HepG2 (cell line): ENCODE measurements around the gene OGFOD3. TPM values are rescaled to one million over a fixed set of nuclear protein-coding genes. Genes with fewer than 3 reads are reported as not detected.

ENCODE experiments used
- ADNP ChIP-seq: sonication (generic); formaldehyde crosslinking; IDR thresholded peaks from 2 replicates; pipeline ENCODE4 v1.4.0; 2020; ENCODE audit warnings: missing genetic modification reagents
- ATRX ChIP-seq: sonication (generic); formaldehyde crosslinking; IDR thresholded peaks from 2 replicates; pipeline ENCODE4 v1.4.0; 2020; ENCODE audit warnings: missing genetic modification reagents, borderline replicate concordance
- FOXM1 ChIP-seq: sonication (generic); formaldehyde crosslinking; IDR thresholded peaks from 2 replicates; pipeline ENCODE4 v1.5.0; 2020; ENCODE audit warnings: missing genetic modification reagents
- HNF4G ChIP-seq, 2 experiments: sonication (generic) in 1 of 2; formaldehyde crosslinking in 1 of 2; IDR thresholded peaks; 2 replicates each; pipeline versions ENCODE4 v1.4.0 to v1.6.1; 2011 to 2020; ENCODE audit warnings: borderline replicate concordance in 2 of 2, low read depth in 2 of 2, mild to moderate bottlenecking in 2 of 2, low read length in 1 of 2, missing genetic modification reagents in 1 of 2, moderate library complexity in 1 of 2
- JUN ChIP-seq: sonication (generic); formaldehyde crosslinking; IDR thresholded peaks from 2 replicates; pipeline ENCODE4 v1.4.0; 2020; ENCODE audit warnings: mild to moderate bottlenecking, missing genetic modification reagents
- MZF1 ChIP-seq: sonication (generic); formaldehyde crosslinking; IDR thresholded peaks from 2 replicates; pipeline ENCODE4 v1.8.1; 2023; ENCODE audit warnings: mild to moderate bottlenecking, missing genetic modification reagents, borderline replicate concordance
- SNAI1 ChIP-seq: sonication (generic); formaldehyde crosslinking; IDR thresholded peaks from 2 replicates; pipeline ENCODE4 v1.5.0; 2020; ENCODE audit warnings: mild to moderate bottlenecking, missing genetic modification reagents, borderline replicate concordance
- U2AF1 ChIP-seq: fragments of 200-400 bp; formaldehyde crosslinking; optimal IDR thresholded peaks from 2 replicates; pipeline ENCODE3; 2017; ENCODE audit warnings: mild to moderate bottlenecking, low read depth, low read length
- U2AF2 ChIP-seq: fragments of 200-400 bp; formaldehyde crosslinking; IDR thresholded peaks from 2 replicates; pipeline ENCODE4 v1.6.1; 2017; ENCODE audit warnings: low read depth, mild to moderate bottlenecking, low read length
- XBP1 ChIP-seq: sonication (generic); formaldehyde crosslinking; IDR thresholded peaks from 2 replicates; pipeline ENCODE4 v1.5.0; 2020; ENCODE audit warnings: missing genetic modification reagents
- ZBTB7B ChIP-seq: sonication (generic); formaldehyde crosslinking; IDR thresholded peaks from 2 replicates; pipeline ENCODE4 v1.4.0; 2020; ENCODE audit warnings: missing genetic modification reagents
- ZFYVE20 ChIP-seq: sonication (generic); formaldehyde crosslinking; IDR thresholded peaks from 2 replicates; pipeline ENCODE4 v1.8.0; 2023; ENCODE audit warnings: low read depth, mild to moderate bottlenecking, moderate library complexity, missing genetic modification reagents, borderline replicate concordance
- ZKSCAN5 ChIP-seq: sonication (generic); formaldehyde crosslinking; IDR thresholded peaks from 2 replicates; pipeline ENCODE4 v1.5.1; 2020; ENCODE audit warnings: mild to moderate bottlenecking, missing genetic modification reagents
- ZNF451 ChIP-seq: sonication (generic); formaldehyde crosslinking; IDR thresholded peaks from 2 replicates; pipeline ENCODE4 v1.5.0; 2020; ENCODE audit warnings: mild to moderate bottlenecking, missing genetic modification reagents
- polyA plus RNA-seq, 8 experiments: library from polyadenylated mRNA; depleted of rRNA in 3 of 8; stranded (reverse) in 7 of 8; unstranded in 1 of 8; fragments of >200 nt; fragmentation: Illumina TruSeq in 4 of 8; extraction: Trizol in 4 of 8; gene quantifications; 2 replicates each; pipeline versions ENCODE4 v1.2.1 to v1.2.3, GENCODE V29; 2011 to 2016; ENCODE audit warnings: low read depth in 4 of 8, missing spikeins in 1 of 8, mixed read lengths in 1 of 8; ENCODE audit not compliant: insufficient read depth in 1 of 8
- total RNA-seq, 5 experiments: library from RNA; depleted of rRNA; stranded (reverse); fragments of >200 nt; fragmentation: Illumina TruSeq; extraction: Trizol; gene quantifications; 2 replicates each; pipeline ENCODE4 v1.2.3, GENCODE V29; 2016; ENCODE audit warnings: low read depth in 1 of 5
- TF ChIP-seq, protein P1 (sequence below): fragments of 450-650 bp; IDR thresholded peaks from 2 replicates; pipeline ENCODE4 v1.6.1; 2017; ENCODE audit warnings: mild to moderate bottlenecking
- TF ChIP-seq, protein P2 (sequence below): sonication (generic); formaldehyde crosslinking; conservative IDR thresholded peaks from 2 replicates; pipeline ENCODE4 v1.8.0; 2022; ENCODE audit warnings: low read depth, missing genetic modification reagents
- TF ChIP-seq, protein P3 (sequence below): sonication (generic); formaldehyde crosslinking; IDR thresholded peaks from 2 replicates; pipeline ENCODE4 v1.4.0; 2020; ENCODE audit warnings: missing genetic modification reagents
- TF ChIP-seq, protein P4 (sequence below): conservative IDR thresholded peaks from 2 replicates; pipeline ENCODE4 v1.6.1; 2018; ENCODE audit warnings: missing genetic modification reagents
- TF ChIP-seq, protein P5 (sequence below): sonication (generic); formaldehyde crosslinking; IDR thresholded peaks from 2 replicates; pipeline ENCODE4 v1.9.0; 2022; ENCODE audit warnings: low read depth, missing genetic modification reagents

Gene OGFOD3
- total and polyA plus RNA-seq, 2 of the 13 experiments (the other 11 are each of a cell fraction or from before 2014, with no cell fraction given), result 40.0 to 42.1 TPM

DNA sequence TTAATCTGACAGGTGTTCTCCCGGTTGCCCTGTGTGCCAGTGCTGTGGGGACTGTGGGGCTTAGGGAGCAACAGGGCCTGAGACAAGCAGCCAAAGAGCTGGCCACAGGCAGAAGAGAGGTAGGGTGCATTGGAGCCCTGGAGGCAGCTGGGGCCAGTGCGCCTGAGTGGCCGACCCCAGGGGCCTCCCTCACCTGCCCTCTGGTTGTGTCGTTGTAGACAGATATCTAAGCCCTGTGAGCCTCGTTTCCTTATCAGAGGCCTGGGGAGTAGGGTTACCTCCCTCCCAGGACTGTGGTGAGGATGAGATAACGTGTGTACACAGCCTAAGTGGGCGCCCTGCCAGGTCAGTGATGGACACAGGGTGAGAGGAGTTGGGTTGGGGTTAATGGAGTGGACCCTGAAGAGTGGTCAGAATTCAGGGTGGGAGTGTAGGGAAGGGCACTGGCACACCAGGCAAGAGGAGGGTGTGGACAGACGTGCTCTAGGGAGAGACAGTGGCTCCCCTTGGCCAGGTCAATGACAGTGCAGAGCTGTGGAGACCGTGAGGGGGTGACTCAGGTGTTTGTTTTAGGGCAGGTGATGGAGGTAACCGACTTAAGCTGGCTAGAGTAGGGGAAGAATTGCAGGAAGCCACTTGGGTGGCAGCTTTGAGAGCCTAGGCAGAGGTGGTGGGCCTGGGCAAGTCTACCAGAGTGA, 43.6 kb upstream of the OGFOD3 start (continued):
- TF ChIP-seq, protein P1, sequence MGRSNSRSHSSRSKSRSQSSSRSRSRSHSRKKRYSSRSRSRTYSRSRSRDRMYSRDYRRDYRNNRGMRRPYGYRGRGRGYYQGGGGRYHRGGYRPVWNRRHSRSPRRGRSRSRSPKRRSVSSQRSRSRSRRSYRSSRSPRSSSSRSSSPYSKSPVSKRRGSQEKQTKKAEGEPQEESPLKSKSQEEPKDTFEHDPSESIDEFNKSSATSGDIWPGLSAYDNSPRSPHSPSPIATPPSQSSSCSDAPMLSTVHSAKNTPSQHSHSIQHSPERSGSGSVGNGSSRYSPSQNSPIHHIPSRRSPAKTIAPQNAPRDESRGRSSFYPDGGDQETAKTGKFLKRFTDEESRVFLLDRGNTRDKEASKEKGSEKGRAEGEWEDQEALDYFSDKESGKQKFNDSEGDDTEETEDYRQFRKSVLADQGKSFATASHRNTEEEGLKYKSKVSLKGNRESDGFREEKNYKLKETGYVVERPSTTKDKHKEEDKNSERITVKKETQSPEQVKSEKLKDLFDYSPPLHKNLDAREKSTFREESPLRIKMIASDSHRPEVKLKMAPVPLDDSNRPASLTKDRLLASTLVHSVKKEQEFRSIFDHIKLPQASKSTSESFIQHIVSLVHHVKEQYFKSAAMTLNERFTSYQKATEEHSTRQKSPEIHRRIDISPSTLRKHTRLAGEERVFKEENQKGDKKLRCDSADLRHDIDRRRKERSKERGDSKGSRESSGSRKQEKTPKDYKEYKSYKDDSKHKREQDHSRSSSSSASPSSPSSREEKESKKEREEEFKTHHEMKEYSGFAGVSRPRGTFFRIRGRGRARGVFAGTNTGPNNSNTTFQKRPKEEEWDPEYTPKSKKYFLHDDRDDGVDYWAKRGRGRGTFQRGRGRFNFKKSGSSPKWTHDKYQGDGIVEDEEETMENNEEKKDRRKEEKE, result no peak
- TF ChIP-seq ZKSCAN5 (CRISPR knock-in tag) (no peak), HNF4G (IDR thresholded peaks at IDR 0.05; ENCODE audit: borderline replicate concordance, low read depth, low read length) (no peak), HNF4G (CRISPR knock-in tag; IDR thresholded peaks at IDR 0.05; ENCODE audit: borderline replicate concordance, low read depth) (no peak), U2AF2 (no peak), ZBTB7B (CRISPR knock-in tag) (peak; percentile 68), XBP1 (CRISPR knock-in tag) (no peak), FOXM1 (CRISPR knock-in tag) (no peak), JUN (peak; percentile 17; the same call in 1 of the 2 replicates), MZF1 (CRISPR knock-in tag) (no peak), ZFYVE20 (no peak), ADNP (CRISPR knock-in tag) (no peak), ZNF451 (CRISPR knock-in tag) (no peak), U2AF1 (no peak), SNAI1 (CRISPR knock-in tag) (peak; percentile 55; the same call in 1 of the 2 replicates), ATRX (CRISPR knock-in tag) (no peak)
- TF ChIP-seq, protein P2, sequence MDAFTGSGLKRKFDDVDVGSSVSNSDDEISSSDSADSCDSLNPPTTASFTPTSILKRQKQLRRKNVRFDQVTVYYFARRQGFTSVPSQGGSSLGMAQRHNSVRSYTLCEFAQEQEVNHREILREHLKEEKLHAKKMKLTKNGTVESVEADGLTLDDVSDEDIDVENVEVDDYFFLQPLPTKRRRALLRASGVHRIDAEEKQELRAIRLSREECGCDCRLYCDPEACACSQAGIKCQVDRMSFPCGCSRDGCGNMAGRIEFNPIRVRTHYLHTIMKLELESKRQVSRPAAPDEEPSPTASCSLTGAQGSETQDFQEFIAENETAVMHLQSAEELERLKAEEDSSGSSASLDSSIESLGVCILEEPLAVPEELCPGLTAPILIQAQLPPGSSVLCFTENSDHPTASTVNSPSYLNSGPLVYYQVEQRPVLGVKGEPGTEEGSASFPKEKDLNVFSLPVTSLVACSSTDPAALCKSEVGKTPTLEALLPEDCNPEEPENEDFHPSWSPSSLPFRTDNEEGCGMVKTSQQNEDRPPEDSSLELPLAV (CRISPR knock-in tag), result no peak
- TF ChIP-seq, protein P3, sequence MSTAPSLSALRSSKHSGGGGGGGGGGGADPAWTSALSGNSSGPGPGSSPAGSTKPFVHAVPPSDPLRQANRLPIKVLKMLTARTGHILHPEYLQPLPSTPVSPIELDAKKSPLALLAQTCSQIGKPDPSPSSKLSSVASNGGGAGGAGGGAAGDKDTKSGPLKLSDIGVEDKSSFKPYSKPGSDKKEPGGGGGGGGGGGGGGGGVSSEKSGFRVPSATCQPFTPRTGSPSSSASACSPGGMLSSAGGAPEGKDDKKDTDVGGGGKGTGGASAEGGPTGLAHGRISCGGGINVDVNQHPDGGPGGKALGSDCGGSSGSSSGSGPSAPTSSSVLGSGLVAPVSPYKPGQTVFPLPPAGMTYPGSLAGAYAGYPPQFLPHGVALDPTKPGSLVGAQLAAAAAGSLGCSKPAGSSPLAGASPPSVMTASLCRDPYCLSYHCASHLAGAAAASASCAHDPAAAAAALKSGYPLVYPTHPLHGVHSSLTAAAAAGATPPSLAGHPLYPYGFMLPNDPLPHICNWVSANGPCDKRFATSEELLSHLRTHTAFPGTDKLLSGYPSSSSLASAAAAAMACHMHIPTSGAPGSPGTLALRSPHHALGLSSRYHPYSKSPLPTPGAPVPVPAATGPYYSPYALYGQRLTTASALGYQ (CRISPR knock-in tag), result no peak; the same call in 1 of the 2 replicates
- TF ChIP-seq, protein P4, sequence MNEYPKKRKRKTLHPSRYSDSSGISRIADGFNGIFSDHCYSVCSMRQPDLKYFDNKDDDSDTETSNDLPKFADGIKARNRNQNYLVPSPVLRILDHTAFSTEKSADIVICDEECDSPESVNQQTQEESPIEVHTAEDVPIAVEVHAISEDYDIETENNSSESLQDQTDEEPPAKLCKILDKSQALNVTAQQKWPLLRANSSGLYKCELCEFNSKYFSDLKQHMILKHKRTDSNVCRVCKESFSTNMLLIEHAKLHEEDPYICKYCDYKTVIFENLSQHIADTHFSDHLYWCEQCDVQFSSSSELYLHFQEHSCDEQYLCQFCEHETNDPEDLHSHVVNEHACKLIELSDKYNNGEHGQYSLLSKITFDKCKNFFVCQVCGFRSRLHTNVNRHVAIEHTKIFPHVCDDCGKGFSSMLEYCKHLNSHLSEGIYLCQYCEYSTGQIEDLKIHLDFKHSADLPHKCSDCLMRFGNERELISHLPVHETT (CRISPR knock-in tag), result no peak
- TF ChIP-seq, protein P5, sequence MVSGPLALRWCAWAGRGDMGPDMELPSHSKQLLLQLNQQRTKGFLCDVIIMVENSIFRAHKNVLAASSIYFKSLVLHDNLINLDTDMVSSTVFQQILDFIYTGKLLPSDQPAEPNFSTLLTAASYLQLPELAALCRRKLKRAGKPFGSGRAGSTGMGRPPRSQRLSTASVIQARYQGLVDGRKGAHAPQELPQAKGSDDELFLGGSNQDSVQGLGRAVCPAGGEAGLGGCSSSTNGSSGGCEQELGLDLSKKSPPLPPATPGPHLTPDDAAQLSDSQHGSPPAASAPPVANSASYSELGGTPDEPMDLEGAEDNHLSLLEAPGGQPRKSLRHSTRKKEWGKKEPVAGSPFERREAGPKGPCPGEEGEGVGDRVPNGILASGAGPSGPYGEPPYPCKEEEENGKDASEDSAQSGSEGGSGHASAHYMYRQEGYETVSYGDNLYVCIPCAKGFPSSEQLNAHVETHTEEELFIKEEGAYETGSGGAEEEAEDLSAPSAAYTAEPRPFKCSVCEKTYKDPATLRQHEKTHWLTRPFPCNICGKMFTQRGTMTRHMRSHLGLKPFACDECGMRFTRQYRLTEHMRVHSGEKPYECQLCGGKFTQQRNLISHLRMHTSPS, result no peak
